ENCODE results near the gene ADD2.

GRCh38 chr2:70730730-70731129 is 37.3 kb downstream of the ADD2 start:
- TF ChIP-seq, protein P1, sequence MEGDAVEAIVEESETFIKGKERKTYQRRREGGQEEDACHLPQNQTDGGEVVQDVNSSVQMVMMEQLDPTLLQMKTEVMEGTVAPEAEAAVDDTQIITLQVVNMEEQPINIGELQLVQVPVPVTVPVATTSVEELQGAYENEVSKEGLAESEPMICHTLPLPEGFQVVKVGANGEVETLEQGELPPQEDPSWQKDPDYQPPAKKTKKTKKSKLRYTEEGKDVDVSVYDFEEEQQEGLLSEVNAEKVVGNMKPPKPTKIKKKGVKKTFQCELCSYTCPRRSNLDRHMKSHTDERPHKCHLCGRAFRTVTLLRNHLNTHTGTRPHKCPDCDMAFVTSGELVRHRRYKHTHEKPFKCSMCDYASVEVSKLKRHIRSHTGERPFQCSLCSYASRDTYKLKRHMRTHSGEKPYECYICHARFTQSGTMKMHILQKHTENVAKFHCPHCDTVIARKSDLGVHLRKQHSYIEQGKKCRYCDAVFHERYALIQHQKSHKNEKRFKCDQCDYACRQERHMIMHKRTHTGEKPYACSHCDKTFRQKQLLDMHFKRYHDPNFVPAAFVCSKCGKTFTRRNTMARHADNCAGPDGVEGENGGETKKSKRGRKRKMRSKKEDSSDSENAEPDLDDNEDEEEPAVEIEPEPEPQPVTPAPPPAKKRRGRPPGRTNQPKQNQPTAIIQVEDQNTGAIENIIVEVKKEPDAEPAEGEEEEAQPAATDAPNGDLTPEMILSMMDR (conservative IDR thresholded peaks at IDR 0.05; ENCODE audit: low read depth in 2 of 2), result no peak
- TF ChIP-seq POLR2AphosphoS5 (IDR thresholded peaks at IDR 0.05; ENCODE audit: low read depth) (no peak), CREB1 (CRISPR knock-in tag; IDR thresholded peaks at IDR 0.05; ENCODE audit: low read depth) (no peak), EZH2 (IDR thresholded peaks at IDR 0.05; ENCODE audit: low read depth, unreplicated experiment) (no peak), EZH2phosphoT487 (IDR thresholded peaks at IDR 0.05; ENCODE audit: unreplicated experiment) (no peak), STAT1 (IDR thresholded peaks at IDR 0.05; ENCODE audit: unreplicated experiment) (no peak), JUNB (IDR thresholded peaks at IDR 0.05; ENCODE audit: unreplicated experiment) (no peak), ZNF114 (CRISPR knock-in tag; IDR thresholded peaks at IDR 0.05) (no peak), ZNF331 (CRISPR knock-in tag; IDR thresholded peaks at IDR 0.05; ENCODE audit: low read depth) (no peak), NANOG (IDR thresholded peaks at IDR 0.05; ENCODE audit: borderline replicate concordance) (no peak)
- TF ChIP-seq, protein P2, sequence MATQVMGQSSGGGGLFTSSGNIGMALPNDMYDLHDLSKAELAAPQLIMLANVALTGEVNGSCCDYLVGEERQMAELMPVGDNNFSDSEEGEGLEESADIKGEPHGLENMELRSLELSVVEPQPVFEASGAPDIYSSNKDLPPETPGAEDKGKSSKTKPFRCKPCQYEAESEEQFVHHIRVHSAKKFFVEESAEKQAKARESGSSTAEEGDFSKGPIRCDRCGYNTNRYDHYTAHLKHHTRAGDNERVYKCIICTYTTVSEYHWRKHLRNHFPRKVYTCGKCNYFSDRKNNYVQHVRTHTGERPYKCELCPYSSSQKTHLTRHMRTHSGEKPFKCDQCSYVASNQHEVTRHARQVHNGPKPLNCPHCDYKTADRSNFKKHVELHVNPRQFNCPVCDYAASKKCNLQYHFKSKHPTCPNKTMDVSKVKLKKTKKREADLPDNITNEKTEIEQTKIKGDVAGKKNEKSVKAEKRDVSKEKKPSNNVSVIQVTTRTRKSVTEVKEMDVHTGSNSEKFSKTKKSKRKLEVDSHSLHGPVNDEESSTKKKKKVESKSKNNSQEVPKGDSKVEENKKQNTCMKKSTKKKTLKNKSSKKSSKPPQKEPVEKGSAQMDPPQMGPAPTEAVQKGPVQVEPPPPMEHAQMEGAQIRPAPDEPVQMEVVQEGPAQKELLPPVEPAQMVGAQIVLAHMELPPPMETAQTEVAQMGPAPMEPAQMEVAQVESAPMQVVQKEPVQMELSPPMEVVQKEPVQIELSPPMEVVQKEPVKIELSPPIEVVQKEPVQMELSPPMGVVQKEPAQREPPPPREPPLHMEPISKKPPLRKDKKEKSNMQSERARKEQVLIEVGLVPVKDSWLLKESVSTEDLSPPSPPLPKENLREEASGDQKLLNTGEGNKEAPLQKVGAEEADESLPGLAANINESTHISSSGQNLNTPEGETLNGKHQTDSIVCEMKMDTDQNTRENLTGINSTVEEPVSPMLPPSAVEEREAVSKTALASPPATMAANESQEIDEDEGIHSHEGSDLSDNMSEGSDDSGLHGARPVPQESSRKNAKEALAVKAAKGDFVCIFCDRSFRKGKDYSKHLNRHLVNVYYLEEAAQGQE (IDR thresholded peaks at IDR 0.05; ENCODE audit: unreplicated experiment), result no peak

Data from GM23338 (cell line).